Peyer's patch (tissue), 4 donors: ENCODE data around the gene PPM1L.

ENCODE experiments used
- POLR2A ChIP-seq, 2 donors: fragments of 450-650 bp; IDR thresholded peaks; one replicate each; pipeline ENCODE4 v1.5.1; 2017; ENCODE audit warnings: antibody characterized with exemption in 2 of 2, mild to moderate bottlenecking in 2 of 2, moderate library complexity in 2 of 2
- TF ChIP-seq, protein P1 (sequence below), 6 experiments: fragments of 450-650 bp in 4 of 6; fragments of 200-600 bp in 2 of 6; sonication (generic) in 1 of 6; IDR thresholded peaks; one replicate each; pipeline ENCODE4 v1.5.1; 2017 to 2019; ENCODE audit warnings: antibody characterized with exemption in 6 of 6, mild to moderate bottlenecking in 3 of 6, moderate library complexity in 1 of 6

DNA sequence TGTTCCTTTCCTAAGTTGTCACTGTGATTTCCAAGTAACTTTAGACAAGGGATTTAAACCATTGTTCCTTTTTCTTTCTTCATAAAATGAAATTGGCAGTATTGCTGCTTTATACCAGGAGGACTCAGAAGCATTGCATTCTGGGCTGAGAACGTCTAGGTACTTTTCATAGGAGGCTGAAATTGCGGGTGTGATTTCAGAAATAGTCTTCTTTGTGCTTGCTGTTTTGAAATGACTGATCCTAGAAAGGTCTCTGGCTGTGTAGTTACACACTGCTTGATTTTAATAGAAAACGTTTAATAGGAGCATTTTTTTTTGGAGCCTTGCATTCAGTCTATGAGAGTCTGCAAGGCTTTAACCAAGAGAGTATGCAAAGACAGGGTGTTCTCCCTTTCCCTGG lies 56.3 kb downstream of the PPM1L start:
- TF ChIP-seq, protein P1, sequence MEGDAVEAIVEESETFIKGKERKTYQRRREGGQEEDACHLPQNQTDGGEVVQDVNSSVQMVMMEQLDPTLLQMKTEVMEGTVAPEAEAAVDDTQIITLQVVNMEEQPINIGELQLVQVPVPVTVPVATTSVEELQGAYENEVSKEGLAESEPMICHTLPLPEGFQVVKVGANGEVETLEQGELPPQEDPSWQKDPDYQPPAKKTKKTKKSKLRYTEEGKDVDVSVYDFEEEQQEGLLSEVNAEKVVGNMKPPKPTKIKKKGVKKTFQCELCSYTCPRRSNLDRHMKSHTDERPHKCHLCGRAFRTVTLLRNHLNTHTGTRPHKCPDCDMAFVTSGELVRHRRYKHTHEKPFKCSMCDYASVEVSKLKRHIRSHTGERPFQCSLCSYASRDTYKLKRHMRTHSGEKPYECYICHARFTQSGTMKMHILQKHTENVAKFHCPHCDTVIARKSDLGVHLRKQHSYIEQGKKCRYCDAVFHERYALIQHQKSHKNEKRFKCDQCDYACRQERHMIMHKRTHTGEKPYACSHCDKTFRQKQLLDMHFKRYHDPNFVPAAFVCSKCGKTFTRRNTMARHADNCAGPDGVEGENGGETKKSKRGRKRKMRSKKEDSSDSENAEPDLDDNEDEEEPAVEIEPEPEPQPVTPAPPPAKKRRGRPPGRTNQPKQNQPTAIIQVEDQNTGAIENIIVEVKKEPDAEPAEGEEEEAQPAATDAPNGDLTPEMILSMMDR (IDR thresholded peaks at IDR 0.05), result no peak
- no peak for TF ChIP-seq POLR2A (IDR thresholded peaks at IDR 0.05)
